GM13976 (cell line): Measurements from ENCODE around the gene SLC9A1.
"Not testable (repeated sequence)": the region's sequence is repeated elsewhere in the genome, so short reads cannot be mapped to it uniquely, and the experiment has no call there.

Experiments
- DNase-seq: peaks from one replicate; pipeline ENCODE4 v3.0.0; 2012; ENCODE audit warnings: low spot score
- in situ Hi-C: fragments of 300-500 bp; cut with MboI; formaldehyde crosslinking; loops from one replicate; pipeline ENCODE4 v1.12.0; 2022; ENCODE audit warnings: low sequenced_read_pairs, mixed read lengths, inconsistent platforms; ENCODE audit not compliant: unreplicated experiment
- TF ChIP-seq, protein P1 (sequence below): IDR thresholded peaks from 2 replicates; pipeline ENCODE4 v1.5.1; 2012; ENCODE audit warnings: borderline replicate concordance, mild to moderate bottlenecking; ENCODE audit not compliant: insufficient read depth; ENCODE audit errors: extremely low read depth, missing control alignments, control extremely low read depth

SLC9A1 gene

DNA sequence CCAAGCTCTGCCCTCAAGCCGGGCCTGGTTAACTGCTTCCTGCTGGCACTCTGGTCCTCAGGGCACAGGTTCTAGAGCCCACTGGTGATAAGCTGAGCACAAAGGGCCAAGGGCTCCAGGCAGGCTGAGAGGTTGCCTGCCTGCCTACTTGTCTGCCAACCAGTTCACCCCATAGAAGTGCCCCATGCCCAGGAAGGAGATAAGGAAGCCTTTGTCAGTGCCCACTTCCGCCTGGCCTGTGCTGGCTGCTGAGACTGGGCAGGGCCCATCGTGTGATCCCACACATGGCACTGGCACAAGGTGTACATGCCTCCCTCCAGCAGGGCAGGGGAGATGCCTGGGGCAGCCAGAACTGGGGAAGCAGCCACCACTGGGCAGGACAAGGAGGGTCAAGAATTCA lies 24.1 kb downstream of the SLC9A1 start:
- in situ Hi-C loops, result no loop called here
- TF ChIP-seq, protein P1, sequence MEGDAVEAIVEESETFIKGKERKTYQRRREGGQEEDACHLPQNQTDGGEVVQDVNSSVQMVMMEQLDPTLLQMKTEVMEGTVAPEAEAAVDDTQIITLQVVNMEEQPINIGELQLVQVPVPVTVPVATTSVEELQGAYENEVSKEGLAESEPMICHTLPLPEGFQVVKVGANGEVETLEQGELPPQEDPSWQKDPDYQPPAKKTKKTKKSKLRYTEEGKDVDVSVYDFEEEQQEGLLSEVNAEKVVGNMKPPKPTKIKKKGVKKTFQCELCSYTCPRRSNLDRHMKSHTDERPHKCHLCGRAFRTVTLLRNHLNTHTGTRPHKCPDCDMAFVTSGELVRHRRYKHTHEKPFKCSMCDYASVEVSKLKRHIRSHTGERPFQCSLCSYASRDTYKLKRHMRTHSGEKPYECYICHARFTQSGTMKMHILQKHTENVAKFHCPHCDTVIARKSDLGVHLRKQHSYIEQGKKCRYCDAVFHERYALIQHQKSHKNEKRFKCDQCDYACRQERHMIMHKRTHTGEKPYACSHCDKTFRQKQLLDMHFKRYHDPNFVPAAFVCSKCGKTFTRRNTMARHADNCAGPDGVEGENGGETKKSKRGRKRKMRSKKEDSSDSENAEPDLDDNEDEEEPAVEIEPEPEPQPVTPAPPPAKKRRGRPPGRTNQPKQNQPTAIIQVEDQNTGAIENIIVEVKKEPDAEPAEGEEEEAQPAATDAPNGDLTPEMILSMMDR, result no peak
- no peak for DNase-seq

DNA sequence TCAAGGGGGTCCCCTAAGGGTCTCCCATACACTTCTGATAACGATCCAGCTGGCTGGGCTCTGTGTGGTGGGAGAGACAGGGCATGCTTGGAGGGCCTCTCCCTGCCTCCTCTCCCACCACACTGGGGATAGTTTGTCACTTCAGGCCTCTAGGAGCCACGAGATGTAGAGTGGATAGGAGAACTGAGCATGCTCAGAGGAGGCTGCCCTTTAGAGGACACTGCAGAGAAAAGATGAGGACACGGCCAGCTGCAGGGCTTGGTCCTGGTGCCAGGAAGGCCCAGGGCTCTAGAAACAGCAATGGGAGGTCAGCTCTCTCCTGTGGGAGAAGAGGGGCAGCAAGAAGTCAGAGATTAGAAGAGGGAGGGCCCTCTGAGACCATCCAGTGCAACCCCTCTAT lies 25.7 kb downstream of the SLC9A1 start:
- no peak for DNase-seq
- in situ Hi-C loops, result no loop called here
- TF ChIP-seq, protein P1, result no peak

DNA sequence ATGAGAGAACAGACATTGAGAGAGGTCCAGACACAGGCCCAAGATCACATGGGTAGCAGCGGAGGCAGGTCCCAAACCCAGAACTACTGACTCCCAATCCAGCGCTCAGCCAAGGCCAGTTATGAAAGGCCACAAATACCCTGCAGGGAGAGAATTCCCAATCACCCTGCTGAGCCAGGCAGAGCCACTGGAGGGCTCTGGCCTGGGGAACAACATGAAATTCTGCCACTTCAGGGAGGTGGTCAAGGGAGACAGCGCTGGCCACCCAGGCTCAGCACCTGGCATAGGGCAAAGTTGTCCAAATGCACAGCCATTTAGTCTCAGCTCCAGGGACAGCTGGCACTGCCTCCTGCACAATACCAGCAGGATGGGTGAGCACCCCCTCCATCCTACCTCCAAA lies 27.5 kb downstream of the SLC9A1 start:
- in situ Hi-C loops, result no loop called here

DNA sequence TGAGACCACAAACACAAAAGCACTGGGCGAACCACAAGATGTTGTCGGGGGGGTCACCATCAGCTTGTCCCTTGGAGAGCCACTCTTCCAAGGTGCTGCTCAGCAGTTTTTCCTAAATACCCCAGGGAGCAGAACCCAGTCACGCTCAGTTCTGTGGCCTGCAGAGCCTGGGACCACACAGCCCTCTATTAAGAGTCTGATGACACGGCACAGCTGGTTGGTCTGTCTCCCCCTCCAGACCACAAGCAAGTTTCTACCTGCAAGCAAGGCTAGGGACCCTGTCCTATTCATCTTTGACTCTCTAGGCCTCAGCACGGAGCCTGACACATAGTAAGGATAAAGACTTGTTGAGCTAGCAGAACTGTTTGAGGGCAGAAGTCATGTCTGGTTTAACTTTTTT lies 28.5 kb downstream of the SLC9A1 start:
- in situ Hi-C loops, result no loop called here
- DNase-seq, result no peak
- TF ChIP-seq, protein P1, result no peak

More for the DNA sequence above, 27.5 kb downstream of the SLC9A1 start:
- DNase-seq, result no peak
- TF ChIP-seq, protein P1, result no peak

DNA sequence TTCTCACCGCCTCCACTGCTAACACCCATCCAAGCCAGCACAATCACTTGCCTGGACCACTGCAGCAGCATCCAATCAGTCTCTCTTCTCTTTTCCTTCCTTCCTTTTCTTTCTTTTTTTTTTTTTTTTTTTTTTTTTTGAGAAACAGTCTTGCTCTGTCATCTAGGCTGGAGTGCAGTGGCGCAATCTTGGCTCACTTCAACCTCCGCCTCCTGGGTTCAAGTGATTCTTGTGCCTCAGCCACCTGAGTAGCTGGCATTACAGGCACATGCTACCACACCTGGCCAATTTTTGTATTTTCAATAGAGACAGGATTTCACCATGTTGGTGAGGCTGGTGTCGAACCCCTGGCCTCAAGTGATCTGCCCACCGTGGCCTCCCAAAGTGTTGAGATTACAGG lies 29.8 kb downstream of the SLC9A1 start:
- in situ Hi-C loops, result not testable (repeated sequence)

DNA sequence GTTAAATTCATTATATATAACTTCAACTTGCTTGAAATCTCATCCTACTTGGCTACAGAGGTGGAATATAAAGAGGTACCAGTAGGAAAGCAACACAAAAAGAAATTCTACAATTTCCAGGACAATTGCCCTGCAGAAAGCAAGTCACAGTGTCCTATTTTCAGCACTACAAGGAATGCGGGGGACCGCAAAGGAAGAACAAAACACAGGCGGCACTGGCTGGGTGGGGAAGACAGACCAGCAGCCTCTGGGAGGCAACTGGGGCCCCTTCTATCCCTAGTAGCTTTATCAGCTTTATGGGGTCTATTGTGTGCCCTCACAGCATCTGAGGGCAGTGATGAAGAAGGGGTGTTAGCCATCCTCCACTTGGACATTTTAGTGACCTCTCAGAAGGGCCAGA lies 30.5 kb downstream of the SLC9A1 start:
- no peak for DNase-seq
- TF ChIP-seq, protein P1, result no peak
- in situ Hi-C loops, result no loop called here

More for the DNA sequence above, 29.8 kb downstream of the SLC9A1 start:
- DNase-seq, result not testable (repeated sequence)

DNA sequence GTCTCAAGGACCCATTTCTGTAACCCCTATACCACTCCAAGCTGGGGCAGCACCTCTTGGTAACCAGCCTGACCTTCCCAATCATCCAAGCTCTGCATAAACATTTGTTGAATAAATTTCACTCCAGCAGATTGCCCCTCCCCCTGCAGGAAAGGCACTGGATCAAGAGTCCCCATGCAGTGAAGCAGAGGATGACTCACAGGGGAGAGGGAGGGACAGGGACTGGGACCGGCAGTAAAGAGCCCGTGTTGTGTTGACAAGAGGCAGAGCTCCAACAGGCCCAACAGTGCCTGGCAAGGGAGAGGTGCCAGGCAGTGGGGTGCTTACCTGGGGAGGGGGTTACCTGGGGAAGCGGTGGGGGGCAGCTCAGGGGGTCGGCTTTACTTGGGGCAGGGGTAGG lies 32.3 kb downstream of the SLC9A1 start:
- TF ChIP-seq, protein P1, result no peak
- no peak for DNase-seq
- in situ Hi-C loops, result no loop called here
